GM10266 (cell line): ENCODE results near the gene CPLANE2.

ENCODE experiments used
- DNase-seq: peaks from one replicate; pipeline ENCODE4 v3.0.0; 2012; ENCODE audit errors: extremely low spot score
- CTCF ChIP-seq: IDR thresholded peaks from 2 replicates; pipeline ENCODE4 v1.5.1; 2012; ENCODE audit warnings: mild to moderate bottlenecking, low read depth; ENCODE audit not compliant: control insufficient read depth, insufficient read depth; ENCODE audit errors: missing control alignments

Gene CPLANE2

GRCh38 chr1:16236511-16237342 is at the start of gene CPLANE2:
Gene CPLANE2, minus strand, starts transcription at chr1:16237183. Its CDS starts 441 bp downstream, at chr1:16236742.
- DNase-seq: peak; percentile 96
- TF ChIP-seq CTCF: no peak

DNA sequence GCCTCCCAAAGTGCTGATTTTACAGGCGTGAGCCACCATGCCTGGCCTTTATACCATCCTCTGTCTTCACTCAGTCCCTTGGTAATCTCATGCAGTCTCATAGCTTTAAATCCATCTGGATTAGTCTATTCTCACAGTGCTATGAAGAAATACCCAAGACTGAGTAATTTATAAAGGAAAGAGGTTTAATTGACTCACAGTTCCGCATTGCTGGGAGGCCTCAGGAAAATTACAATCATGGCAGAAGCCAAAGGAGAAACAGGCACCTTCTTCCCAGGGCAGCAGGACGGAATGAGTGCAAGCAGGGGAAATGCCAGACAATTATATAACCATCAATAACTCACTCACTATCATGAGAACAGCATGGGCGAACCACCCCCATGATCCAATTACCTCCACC is 49.1 kb upstream of the CPLANE2 start:
- DNase-seq: no peak
- TF ChIP-seq CTCF: no peak

- no peak for DNase-seq
- no peak for TF ChIP-seq CTCF
These were observed 44.8 kb upstream of the CPLANE2 start for GRCh38 chr1:16281765-16282164.

DNA sequence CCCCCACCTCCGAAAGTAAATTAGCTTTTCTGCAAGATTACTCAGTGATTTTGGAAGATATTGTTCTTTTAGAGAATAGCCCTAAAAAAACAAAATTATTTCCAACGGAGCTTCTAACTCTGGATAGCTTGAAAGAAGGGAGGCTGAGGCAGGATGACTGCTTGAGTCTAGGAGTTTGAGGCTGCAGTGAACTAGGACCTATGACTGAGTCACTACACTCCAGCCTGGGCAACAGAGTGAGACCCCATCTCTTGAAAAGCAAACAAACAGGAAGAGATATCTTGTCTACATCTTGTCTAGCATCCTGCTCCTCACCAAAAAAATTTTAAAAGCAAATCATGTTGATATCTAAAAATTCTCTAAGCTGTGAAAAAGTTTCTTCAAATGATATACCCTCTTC is 42.2 kb upstream of the CPLANE2 start:
- TF ChIP-seq CTCF: no peak
- DNase-seq: no peak

GRCh38 chr1:16276302-16277030 is 39.5 kb upstream of the CPLANE2 start:
- no peak for DNase-seq

GRCh38 chr1:16275591-16275990 is 38.6 kb upstream of the CPLANE2 start:
- DNase-seq: no peak
- no peak for TF ChIP-seq CTCF

More at GRCh38 chr1:16276302-16277030, 39.5 kb upstream of the CPLANE2 start:
- no peak for TF ChIP-seq CTCF
